ENCODE measurements around the gene DRC7. TPM values are rescaled to one million over a fixed set of nuclear protein-coding genes. Genes with fewer than 3 reads are reported as not detected.
A peak's percentile ranks its signal among the peaks of the same experiment; 100 is the strongest.

Gene DRC7
- total and polyA plus RNA-seq, 10 of the 15 experiments (the other 5 are each of a cell fraction or from before 2014, with no cell fraction given), result 0.06 to 0.49 (median 0.14) TPM; not detected in 4

DNA sequence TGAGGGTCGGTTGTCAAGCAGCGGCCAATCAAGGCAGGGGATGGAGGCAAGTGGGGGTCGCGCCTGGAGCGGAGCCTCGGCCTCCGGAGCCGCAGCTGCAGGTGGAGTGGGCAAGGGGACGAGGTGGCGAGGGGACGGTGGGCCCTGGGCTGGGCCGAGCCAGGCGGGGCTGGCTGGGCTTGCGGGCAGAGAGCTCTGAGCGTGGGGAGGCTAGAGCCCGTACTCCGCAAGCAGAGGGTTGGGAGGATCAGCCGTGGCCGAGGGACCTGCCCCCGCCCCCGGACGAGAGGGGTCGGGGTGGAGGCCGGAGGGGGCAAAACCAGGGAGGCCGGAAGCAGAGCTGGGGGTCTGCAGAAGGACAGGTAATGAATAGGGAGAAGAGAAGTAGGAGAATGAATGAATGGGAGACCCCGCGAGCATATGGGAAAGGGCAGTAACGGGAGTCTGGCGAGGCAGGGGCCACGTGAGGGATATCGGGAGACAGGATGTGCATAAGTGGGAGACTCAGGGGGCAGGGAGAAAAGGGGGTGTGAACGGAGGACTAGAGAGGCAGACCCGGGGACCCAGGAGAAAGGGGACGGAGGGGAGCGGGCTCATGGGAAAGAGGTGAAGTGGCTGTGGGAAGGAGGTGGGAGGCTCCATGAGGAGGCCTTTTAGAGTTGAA, 41.3 kb downstream of the DRC7 start, which contains the start of gene KATNB1 (continued):
- TF ChIP-seq YBX1 (IDR thresholded peaks at IDR 0.05), result no peak
- TF ChIP-seq, protein P1, sequence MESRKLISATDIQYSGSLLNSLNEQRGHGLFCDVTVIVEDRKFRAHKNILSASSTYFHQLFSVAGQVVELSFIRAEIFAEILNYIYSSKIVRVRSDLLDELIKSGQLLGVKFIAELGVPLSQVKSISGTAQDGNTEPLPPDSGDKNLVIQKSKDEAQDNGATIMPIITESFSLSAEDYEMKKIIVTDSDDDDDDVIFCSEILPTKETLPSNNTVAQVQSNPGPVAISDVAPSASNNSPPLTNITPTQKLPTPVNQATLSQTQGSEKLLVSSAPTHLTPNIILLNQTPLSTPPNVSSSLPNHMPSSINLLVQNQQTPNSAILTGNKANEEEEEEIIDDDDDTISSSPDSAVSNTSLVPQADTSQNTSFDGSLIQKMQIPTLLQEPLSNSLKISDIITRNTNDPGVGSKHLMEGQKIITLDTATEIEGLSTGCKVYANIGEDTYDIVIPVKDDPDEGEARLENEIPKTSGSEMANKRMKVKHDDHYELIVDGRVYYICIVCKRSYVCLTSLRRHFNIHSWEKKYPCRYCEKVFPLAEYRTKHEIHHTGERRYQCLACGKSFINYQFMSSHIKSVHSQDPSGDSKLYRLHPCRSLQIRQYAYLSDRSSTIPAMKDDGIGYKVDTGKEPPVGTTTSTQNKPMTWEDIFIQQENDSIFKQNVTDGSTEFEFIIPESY (IDR thresholded peaks at IDR 0.05), result no peak
- TF ChIP-seq EGR1 (IDR thresholded peaks at IDR 0.05; ENCODE audit: borderline replicate concordance in 1 of 2, low read depth in 2 of 2, low read length in 2 of 2), result peak in 1 of 2 experiments; percentile 26; a peak in 1 of 3 replicates
- TF ChIP-seq ZNF274 (IDR thresholded peaks at IDR 0.05; ENCODE audit: insufficient read depth, insufficient read length), result no peak
- peak; percentile 71; the same call in 1 of the 2 replicates for TF ChIP-seq HDGF (IDR thresholded peaks at IDR 0.05)
- no peak for TF ChIP-seq SMARCA5 (IDR thresholded peaks at IDR 0.05)
- no peak for TF ChIP-seq SMC3 (IDR thresholded peaks at IDR 0.05; ENCODE audit: borderline replicate concordance, low read length)
- TF ChIP-seq TCF12 (IDR thresholded peaks at IDR 0.05; ENCODE audit: low read depth, low read length), result no peak
- 0 out of 2 replicates have a peak, but pooled peaks have one; percentile 50 for TF ChIP-seq GATAD2B (conservative IDR thresholded peaks at IDR 0.05; ENCODE audit: low read depth)
- TF ChIP-seq HDAC6 (IDR thresholded peaks at IDR 0.05; ENCODE audit: unreplicated experiment), result no peak
- no peak for TF ChIP-seq IRF4 (IDR thresholded peaks at IDR 0.05; ENCODE audit: low read depth, low read length)
- no peak for TF ChIP-seq JUND (IDR thresholded peaks at IDR 0.05; ENCODE audit: low read depth, low read length)
- TF ChIP-seq EED (IDR thresholded peaks at IDR 0.05; ENCODE audit: low read depth), result no peak
